Midbrain (tissue), 1 donor: ENCODE measurements around the gene EPAS1.

Experiments used
- DNase-seq: peaks from one replicate; lab custom pipeline; 2025; lab: John Stamatoyannopoulos, UW

Gene EPAS1

GRCh38 chr2:46273919-46274318 lies 23.3 kb upstream of the EPAS1 start:
- DNase-seq: no peak

GRCh38 chr2:46274586-46274985 lies 22.6 kb upstream of the EPAS1 start:
- no peak for DNase-seq

- DNase-seq: no peak
These were observed 21.2 kb upstream of the EPAS1 start for GRCh38 chr2:46275995-46276394.

GRCh38 chr2:46276642-46277041 lies 20.6 kb upstream of the EPAS1 start:
- no peak for DNase-seq

GRCh38 chr2:46277431-46278190 lies 19.6 kb upstream of the EPAS1 start:
- no peak for DNase-seq

GRCh38 chr2:46278952-46279351 lies 18.3 kb upstream of the EPAS1 start:
- no peak for DNase-seq

- DNase-seq: no peak
These were observed 15.3 kb upstream of the EPAS1 start for GRCh38 chr2:46281939-46282338.

- no peak for DNase-seq
These were observed 13.5 kb upstream of the EPAS1 start for GRCh38 chr2:46283693-46284092.

GRCh38 chr2:46284260-46284659 lies 12.9 kb upstream of the EPAS1 start:
- DNase-seq: no peak

- no peak for DNase-seq
These were observed 12.4 kb upstream of the EPAS1 start for GRCh38 chr2:46284796-46285195.

GRCh38 chr2:46286715-46287114 lies 10.5 kb upstream of the EPAS1 start:
- no peak for DNase-seq

- DNase-seq: no peak
These were observed 7.1 kb upstream of the EPAS1 start for GRCh38 chr2:46290078-46290477.

- no peak for DNase-seq
These were observed 3.7 kb upstream of the EPAS1 start for GRCh38 chr2:46293466-46293865.

- no peak for DNase-seq
These were observed 2.9 kb upstream of the EPAS1 start for GRCh38 chr2:46294176-46294836.

- peak; percentile 9 for DNase-seq
These were observed 879 bp upstream of the EPAS1 start for GRCh38 chr2:46296216-46296839.

GRCh38 chr2:46297546-46298271 lies 502 bp downstream of the EPAS1 start:
- DNase-seq: no peak

- peak; percentile 27 for DNase-seq
These were observed 990 bp downstream of the EPAS1 start for GRCh38 chr2:46298272-46298521.

- peak; percentile 27 for DNase-seq
These were observed 1.5 kb downstream of the EPAS1 start for GRCh38 chr2:46298522-46299353.

GRCh38 chr2:46299365-46300263 lies 2.4 kb downstream of the EPAS1 start:
- peak; percentile 35 for DNase-seq

GRCh38 chr2:46300406-46300832 lies 3.2 kb downstream of the EPAS1 start:
- no peak for DNase-seq
